CMK (cell line): Measurements from ENCODE around the gene NDST4.

Experiments
- DNase-seq: peaks from one replicate; pipeline ENCODE4 v3.0.0-alpha.2; 2010; ENCODE audit warnings: low read depth

Gene NDST4

GRCh38 chr4:114783215-114783595 is 330.2 kb downstream of the NDST4 start:
- no peak for DNase-seq

- no peak for DNase-seq
Measured at GRCh38 chr4:114782415-114783214, 330.8 kb downstream of the NDST4 start.

DNA sequence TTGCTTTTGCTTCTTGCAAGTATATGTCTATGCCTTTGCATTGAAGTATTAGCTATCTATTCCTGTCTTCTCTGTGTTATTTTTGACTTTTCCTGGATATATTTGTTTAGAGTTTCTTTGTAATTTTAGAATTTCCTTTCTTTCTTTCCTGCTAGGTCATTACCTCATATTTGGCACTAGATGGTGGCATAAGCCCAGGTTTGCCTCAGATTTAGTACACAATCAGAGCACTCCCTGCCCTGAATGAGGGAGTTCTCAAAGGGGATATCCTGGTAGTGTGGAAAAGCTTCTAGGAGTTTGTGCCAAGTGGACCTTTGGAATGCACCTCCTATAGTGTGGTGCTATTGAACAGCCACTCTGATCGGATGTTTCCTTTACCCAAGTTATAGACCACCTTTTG is 333.2 kb downstream of the NDST4 start:
- no peak for DNase-seq
